Amniotic stem cell (primary cell): ENCODE data around the gene DYNC2H1.
"Not testable (repeated sequence)": the region's sequence is repeated elsewhere in the genome, so short reads cannot be mapped to it uniquely, and the experiment has no call there.

ENCODE experiments used
- DNase-seq: peaks from one replicate; lab custom pipeline; 2025; lab: John Stamatoyannopoulos, UW

The DYNC2H1 gene

GRCh38 chr11:103368145-103368544 lies 258.9 kb downstream of the DYNC2H1 start:
- DNase-seq, result no peak

GRCh38 chr11:103370076-103370475 lies 260.9 kb downstream of the DYNC2H1 start:
- no peak for DNase-seq

- DNase-seq, result no peak
Measured at GRCh38 chr11:103372906-103373305, 263.7 kb downstream of the DYNC2H1 start.

- not testable (repeated sequence) for DNase-seq
Measured at GRCh38 chr11:103374227-103374626, 265.0 kb downstream of the DYNC2H1 start.

- DNase-seq, result no peak
Measured at GRCh38 chr11:103378931-103379330, 269.7 kb downstream of the DYNC2H1 start.

- no peak for DNase-seq
Measured at GRCh38 chr11:103380031-103380430, 270.8 kb downstream of the DYNC2H1 start.

GRCh38 chr11:103384652-103385051 lies 275.4 kb downstream of the DYNC2H1 start:
- DNase-seq, result no peak

- no peak for DNase-seq
Measured at GRCh38 chr11:103395612-103396011, 286.4 kb downstream of the DYNC2H1 start.

GRCh38 chr11:103396237-103396636 lies 287.0 kb downstream of the DYNC2H1 start:
- DNase-seq, result no peak

GRCh38 chr11:103397369-103397768 lies 288.1 kb downstream of the DYNC2H1 start:
- DNase-seq, result no peak

- no peak for DNase-seq
Measured at GRCh38 chr11:103398829-103399228, 289.6 kb downstream of the DYNC2H1 start.

- no peak for DNase-seq
Measured at GRCh38 chr11:103406357-103406756, 297.1 kb downstream of the DYNC2H1 start.

GRCh38 chr11:103407641-103408040 lies 298.4 kb downstream of the DYNC2H1 start:
- DNase-seq, result no peak

GRCh38 chr11:103413266-103413888 lies 304.2 kb downstream of the DYNC2H1 start:
- no peak for DNase-seq

- no peak for DNase-seq
Measured at GRCh38 chr11:103418014-103418413, 308.8 kb downstream of the DYNC2H1 start.

- DNase-seq, result no peak
Measured at GRCh38 chr11:103420593-103420992, 311.4 kb downstream of the DYNC2H1 start.

- peak; percentile 81 for DNase-seq
Measured at GRCh38 chr11:103433386-103434072, 324.3 kb downstream of the DYNC2H1 start.

GRCh38 chr11:103434073-103434411 lies 324.8 kb downstream of the DYNC2H1 start:
- no peak for DNase-seq

GRCh38 chr11:103436131-103436770 lies 327.0 kb downstream of the DYNC2H1 start:
- DNase-seq, result no peak

GRCh38 chr11:103441021-103441420 lies 331.8 kb downstream of the DYNC2H1 start:
- DNase-seq, result no peak

GRCh38 chr11:103448966-103449365 lies 339.7 kb downstream of the DYNC2H1 start:
- no peak for DNase-seq

GRCh38 chr11:103450241-103450640 lies 341.0 kb downstream of the DYNC2H1 start:
- no peak for DNase-seq

- no peak for DNase-seq
Measured at GRCh38 chr11:103453126-103453525, 343.9 kb downstream of the DYNC2H1 start.
